Measurements from ENCODE around the gene BCL2L12. TPM values are rescaled to one million over a fixed set of nuclear protein-coding genes. Genes with fewer than 3 reads are reported as not detected.

Gene BCL2L12
- total RNA-seq, 4 donors from 2014 or later = 3.1 to 28.0 (median 7.5) TPM

DNA sequence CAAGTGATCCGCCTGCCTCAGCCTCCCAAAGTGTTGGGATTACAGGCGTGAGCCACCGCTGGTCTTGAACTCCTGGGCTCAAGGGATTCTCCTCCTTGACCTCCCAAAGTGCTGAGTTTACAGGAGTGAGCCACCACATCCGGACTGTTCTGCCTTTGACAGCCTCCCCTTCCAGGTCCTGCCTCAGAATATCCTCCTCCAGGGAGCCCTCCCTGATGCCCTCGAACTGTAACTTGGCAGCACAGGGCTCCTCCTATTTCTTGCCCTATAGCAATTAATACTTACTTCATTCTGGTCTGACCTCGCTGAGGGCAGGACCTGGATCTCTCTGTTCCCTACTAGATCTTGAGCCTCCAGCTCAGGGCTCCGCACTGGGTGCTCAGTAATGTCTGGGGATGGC, 31.1 kb downstream of the BCL2L12 start:
- Histone ChIP-seq H3K27ac (no peak overlapping the region), H3K36me3 (no peaks in the 10 kb centered on the region), H3K4me3 (no peak overlapping the region), H3K9me3 (no peaks in the 10 kb centered on the region), H3K27me3 (peaks cover 3% of the 10 kb centered on the region), H3K4me1 (no peaks in the 10 kb centered on the region)
- TF ChIP-seq EP300 (IDR thresholded peaks at IDR 0.05) (no peak), POLR2A (IDR thresholded peaks at IDR 0.05) (no peak), POLR2AphosphoS5 (IDR thresholded peaks at IDR 0.05) (no peak)
- TF ChIP-seq, protein P1, sequence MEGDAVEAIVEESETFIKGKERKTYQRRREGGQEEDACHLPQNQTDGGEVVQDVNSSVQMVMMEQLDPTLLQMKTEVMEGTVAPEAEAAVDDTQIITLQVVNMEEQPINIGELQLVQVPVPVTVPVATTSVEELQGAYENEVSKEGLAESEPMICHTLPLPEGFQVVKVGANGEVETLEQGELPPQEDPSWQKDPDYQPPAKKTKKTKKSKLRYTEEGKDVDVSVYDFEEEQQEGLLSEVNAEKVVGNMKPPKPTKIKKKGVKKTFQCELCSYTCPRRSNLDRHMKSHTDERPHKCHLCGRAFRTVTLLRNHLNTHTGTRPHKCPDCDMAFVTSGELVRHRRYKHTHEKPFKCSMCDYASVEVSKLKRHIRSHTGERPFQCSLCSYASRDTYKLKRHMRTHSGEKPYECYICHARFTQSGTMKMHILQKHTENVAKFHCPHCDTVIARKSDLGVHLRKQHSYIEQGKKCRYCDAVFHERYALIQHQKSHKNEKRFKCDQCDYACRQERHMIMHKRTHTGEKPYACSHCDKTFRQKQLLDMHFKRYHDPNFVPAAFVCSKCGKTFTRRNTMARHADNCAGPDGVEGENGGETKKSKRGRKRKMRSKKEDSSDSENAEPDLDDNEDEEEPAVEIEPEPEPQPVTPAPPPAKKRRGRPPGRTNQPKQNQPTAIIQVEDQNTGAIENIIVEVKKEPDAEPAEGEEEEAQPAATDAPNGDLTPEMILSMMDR (IDR thresholded peaks at IDR 0.05) = no peak
- WGBS = 97% methylated on average over 7 of the region's 7 CpGs
- no peak for DNase-seq (ENCODE audit: low spot score in 2 of 2)

GRCh38 chr19:49699364-49699763, 33.6 kb downstream of the BCL2L12 start:
- Histone ChIP-seq H3K27me3 (peaks cover 3% of the 10 kb centered on the region), H3K4me3 (no peak overlapping the region), H3K4me1 (no peaks in the 10 kb centered on the region), H3K27ac (no peak overlapping the region), H3K9me3 (no peaks in the 10 kb centered on the region), H3K36me3 (no peaks in the 10 kb centered on the region)
- TF ChIP-seq, protein P1 (IDR thresholded peaks at IDR 0.05) = no peak
- no peak for TF ChIP-seq EP300 (IDR thresholded peaks at IDR 0.05)
- no peak for TF ChIP-seq POLR2A (IDR thresholded peaks at IDR 0.05)
- no peak for TF ChIP-seq POLR2AphosphoS5 (IDR thresholded peaks at IDR 0.05)
- 97% methylated on average over 5 of the region's 5 CpGs for WGBS
- DNase-seq (ENCODE audit: low spot score in 2 of 2) = no peak

DNA sequence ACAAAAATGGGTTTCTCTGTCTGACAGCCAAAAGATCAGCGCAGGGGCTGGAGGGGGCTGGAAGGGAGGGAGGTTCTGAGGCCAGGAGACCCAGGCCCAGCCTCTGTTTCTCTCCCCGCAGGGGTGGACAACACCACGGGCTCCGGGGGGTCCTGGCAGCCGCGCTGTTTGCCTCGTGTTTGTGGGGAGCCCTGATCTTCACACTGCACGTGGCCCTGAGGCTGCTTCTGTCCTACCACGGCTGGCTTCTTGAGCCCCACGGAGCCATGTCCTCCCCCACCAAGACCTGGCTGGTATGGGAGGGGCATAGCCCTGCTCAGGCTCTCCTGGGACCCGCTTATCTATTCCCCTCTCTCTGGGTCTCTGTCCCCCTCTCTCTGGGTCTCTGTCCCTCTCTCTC, 34.8 kb downstream of the BCL2L12 start:
- WGBS = 56% methylated on average over 3 of the region's 11 CpGs
- no peak for DNase-seq (ENCODE audit: low spot score in 2 of 2)
- H3K36me3 ChIP-seq = no peaks in the 10 kb centered on the region
- no peak overlapping the region for H3K27ac ChIP-seq
- no peaks in the 10 kb centered on the region for H3K4me1 ChIP-seq
- TF ChIP-seq EP300 (IDR thresholded peaks at IDR 0.05) (no peak), POLR2AphosphoS5 (IDR thresholded peaks at IDR 0.05) (no peak), POLR2A (IDR thresholded peaks at IDR 0.05) (no peak)
- no peaks in the 10 kb centered on the region for H3K9me3 ChIP-seq
- H3K27me3 ChIP-seq = peaks cover 3% of the 10 kb centered on the region
- no peak overlapping the region for H3K4me3 ChIP-seq

- WGBS = 36% methylated on average over 37 of the region's 40 CpGs
- Histone ChIP-seq H3K27me3 (peaks cover 3% of the 10 kb centered on the region), H3K9me3 (no peaks in the 10 kb centered on the region), H3K27ac (no peak overlapping the region), H3K36me3 (no peaks in the 10 kb centered on the region), H3K4me3 (no peak overlapping the region), H3K4me1 (no peaks in the 10 kb centered on the region)
- no peak for DNase-seq (ENCODE audit: low spot score in 2 of 2)
- TF ChIP-seq POLR2A (IDR thresholded peaks at IDR 0.05) = no peak
- no peak for TF ChIP-seq POLR2AphosphoS5 (IDR thresholded peaks at IDR 0.05)
- TF ChIP-seq, protein P1 (IDR thresholded peaks at IDR 0.05) = no peak
- no peak for TF ChIP-seq EP300 (IDR thresholded peaks at IDR 0.05)
Observed at GRCh38 chr19:49701271-49701786, 35.6 kb downstream of the BCL2L12 start.

DNA sequence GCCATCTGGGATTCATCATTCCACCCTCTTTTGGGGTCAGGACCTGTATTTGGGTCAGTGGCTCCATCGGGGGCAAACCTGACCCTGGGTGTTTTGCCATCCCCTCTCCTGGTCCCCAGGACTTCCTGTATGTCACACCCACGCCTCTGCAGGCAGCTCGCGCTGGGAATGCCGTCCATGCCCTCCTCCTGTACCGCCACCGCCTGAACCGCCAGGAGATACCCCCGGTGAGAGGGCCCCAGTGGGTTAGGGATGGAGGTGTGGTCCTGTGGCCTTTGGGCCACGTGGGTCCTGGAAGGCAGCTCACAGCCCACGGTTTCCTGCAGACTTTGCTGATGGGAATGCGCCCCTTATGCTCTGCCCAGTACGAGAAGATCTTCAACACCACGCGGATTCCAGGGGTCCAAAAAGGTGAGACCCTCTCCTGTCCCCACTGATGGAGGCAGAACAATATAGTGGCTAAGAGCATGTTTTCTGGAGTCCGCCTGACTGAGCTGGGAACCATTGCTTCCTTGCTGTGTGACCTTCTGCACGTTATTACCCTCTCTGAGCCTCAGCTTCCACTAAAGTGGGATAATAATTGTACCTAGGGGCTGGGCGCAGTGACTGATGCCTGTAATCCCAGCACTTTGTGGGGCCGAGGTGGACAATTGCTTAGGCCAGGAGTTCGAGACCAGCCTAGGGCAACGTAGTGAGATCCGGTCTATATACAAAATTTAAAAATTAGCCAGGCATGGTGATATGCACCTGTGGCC, 39.3 kb downstream of the BCL2L12 start:
- TF ChIP-seq, protein P1 (IDR thresholded peaks at IDR 0.05) = no peak
- TF ChIP-seq POLR2A (IDR thresholded peaks at IDR 0.05) = no peak
- no peak for TF ChIP-seq POLR2AphosphoS5 (IDR thresholded peaks at IDR 0.05)
- 96% methylated on average over 15 of the region's 22 CpGs for WGBS
- H3K4me3 ChIP-seq = no peak overlapping the region
- no peaks in the 10 kb centered on the region for H3K4me1 ChIP-seq
- no peaks in the 10 kb centered on the region for H3K36me3 ChIP-seq
- H3K9me3 ChIP-seq = no peaks in the 10 kb centered on the region
- no peak overlapping the region for H3K27ac ChIP-seq
- DNase-seq (ENCODE audit: low spot score in 2 of 2) = no peak
- H3K27me3 ChIP-seq = peaks cover 3% of the 10 kb centered on the region

All from suprapubic skin (tissue), 4 donors.